Measurements from ENCODE around the gene CAPN15. TPM values are rescaled to one million over a fixed set of nuclear protein-coding genes. Genes with fewer than 3 reads are reported as not detected.

Gene CAPN15
- total RNA-seq, 4 donors from 2014 or later: 16.4 to 87.2 (median 22.0) TPM

DNA sequence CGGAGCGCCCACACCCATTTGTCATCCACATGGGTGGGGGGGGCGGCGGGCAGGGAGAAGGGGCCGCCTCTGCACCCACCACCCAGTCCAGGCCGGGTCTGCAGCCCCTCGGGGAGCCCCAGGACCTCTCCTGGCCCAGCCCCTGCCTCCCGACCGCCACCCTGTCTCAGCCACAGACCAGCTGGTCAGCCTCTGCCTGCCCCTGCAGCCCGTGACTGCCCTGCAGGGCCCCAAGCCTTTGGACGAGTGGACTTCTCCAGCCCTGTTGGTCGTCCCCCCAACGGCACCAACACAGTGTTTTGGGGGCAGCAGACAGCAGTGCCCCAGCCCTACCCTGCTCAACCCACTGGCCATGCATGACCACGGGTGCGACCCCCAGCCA lies 33.9 kb downstream of the CAPN15 start:
- ATAC-seq (ENCODE audit: low FRiP score) (no peak), DNase-seq (ENCODE audit: low spot score) (no peak)
- TF ChIP-seq, protein P1, sequence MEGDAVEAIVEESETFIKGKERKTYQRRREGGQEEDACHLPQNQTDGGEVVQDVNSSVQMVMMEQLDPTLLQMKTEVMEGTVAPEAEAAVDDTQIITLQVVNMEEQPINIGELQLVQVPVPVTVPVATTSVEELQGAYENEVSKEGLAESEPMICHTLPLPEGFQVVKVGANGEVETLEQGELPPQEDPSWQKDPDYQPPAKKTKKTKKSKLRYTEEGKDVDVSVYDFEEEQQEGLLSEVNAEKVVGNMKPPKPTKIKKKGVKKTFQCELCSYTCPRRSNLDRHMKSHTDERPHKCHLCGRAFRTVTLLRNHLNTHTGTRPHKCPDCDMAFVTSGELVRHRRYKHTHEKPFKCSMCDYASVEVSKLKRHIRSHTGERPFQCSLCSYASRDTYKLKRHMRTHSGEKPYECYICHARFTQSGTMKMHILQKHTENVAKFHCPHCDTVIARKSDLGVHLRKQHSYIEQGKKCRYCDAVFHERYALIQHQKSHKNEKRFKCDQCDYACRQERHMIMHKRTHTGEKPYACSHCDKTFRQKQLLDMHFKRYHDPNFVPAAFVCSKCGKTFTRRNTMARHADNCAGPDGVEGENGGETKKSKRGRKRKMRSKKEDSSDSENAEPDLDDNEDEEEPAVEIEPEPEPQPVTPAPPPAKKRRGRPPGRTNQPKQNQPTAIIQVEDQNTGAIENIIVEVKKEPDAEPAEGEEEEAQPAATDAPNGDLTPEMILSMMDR (IDR thresholded peaks at IDR 0.05): no peak

DNA sequence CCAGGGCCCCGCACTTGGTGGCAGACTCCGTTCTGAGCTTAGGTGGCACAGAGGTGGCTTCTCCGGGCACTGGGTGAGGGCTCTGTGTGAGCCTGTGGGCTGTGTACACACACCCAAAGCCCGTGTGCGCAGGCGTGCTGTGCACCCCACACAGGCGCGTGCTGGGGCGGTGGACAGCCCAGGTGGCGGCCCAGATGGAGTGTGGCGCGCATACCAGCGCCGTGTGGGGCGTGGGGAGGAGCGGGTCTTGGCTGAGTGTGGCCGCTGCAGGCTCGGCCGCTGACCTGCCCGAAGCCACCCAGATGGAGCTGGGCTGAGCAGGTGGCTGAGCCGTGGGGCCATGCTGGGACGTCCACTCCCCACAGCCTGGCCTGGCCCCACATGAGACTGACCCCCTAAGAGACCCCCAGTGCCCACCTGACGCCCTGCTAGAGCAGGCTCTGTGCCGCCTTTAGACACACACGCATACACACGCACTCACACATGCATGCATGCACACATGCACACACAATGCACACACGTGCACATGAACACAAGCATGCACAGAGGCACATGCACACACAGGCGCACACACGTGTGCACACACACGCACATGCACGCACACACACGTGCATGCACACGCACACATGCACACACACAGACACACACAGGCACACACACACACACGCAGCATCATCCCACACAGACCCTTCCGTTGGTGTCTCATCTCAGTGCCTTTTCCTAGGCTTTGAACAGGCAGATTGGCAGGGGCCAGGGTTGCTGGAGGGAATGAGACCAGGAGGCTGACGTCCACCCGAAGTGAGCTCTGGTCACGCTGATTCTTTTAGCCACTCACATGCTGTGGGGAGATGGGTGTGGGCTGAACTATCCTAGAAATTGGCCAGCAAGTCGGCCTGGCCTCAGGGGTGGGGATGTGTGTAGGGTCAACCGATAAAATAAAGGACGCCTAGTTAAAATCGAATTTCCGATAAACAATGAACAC lies 34.7 kb downstream of the CAPN15 start:
- ATAC-seq (ENCODE audit: low FRiP score) (no peak), DNase-seq (ENCODE audit: low spot score) (no peak)
- TF ChIP-seq, protein P1 (IDR thresholded peaks at IDR 0.05): no peak

DNA sequence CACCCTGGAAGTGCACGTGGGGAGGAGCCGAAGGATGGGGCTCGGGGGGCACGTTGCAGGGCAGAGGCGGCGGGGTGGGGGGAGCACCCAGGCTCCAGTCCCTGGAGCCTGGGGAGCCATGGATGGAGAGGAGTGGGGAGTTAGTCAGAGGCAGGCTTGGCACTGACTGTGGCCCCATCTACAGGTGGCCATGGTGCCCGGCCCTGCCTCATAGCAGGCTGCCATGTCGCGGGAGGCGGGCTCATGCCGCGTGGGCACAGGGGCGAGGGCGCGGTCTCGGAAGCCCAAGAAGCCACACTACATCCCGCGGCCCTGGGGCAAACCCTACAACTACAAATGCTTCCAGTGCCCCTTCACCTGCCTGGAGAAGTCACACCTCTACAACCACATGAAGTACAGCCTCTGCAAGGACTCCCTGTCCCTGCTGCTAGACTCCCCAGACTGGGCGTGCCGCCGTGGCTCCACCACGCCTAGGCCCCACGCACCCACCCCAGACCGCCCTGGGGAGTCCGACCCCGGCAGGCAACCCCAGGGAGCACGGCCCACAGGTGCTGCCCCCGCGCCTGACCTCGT lies 35.6 kb downstream of the CAPN15 start:
- ATAC-seq (ENCODE audit: low FRiP score) (no peak), DNase-seq (ENCODE audit: low spot score) (no peak)
- TF ChIP-seq, protein P1 (IDR thresholded peaks at IDR 0.05): no peak

DNA sequence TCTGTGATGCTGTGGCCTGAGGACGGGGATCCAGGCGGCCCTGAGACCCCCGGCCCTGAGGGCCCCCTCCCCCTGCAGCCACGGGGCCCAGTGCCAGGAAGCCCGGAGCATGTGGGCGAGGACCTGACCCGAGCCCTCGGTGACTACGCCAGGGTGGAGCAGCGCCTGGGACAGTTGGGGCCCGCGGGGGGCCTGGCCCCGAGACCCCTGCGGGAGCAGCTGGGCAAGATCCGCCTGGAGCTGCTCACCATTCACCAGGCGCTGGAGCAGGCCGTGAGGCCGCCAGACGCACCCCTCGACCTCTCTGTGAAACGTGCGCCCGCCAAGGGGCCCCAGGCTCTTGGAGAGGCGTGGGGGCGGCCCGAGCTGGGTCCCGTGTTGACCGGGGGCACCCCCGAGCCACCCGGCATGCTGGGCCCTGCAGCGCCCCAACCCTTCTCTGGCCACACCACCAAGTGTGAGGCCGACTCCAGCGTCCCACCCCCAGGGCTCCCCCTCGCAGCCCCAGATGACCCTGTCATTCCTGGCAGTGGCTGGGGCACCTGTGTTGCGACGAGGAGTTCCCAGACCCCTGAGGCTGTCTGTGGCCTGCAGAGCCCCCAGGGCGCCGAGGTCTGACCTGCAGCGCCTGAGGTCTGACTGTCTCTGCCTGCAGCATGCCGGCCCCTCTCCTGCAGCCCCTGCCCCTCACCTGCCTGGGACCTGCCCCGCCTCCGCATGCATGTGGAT lies 37.3 kb downstream of the CAPN15 start:
- ATAC-seq (ENCODE audit: low FRiP score) (no peak), DNase-seq (ENCODE audit: low spot score) (no peak)
- TF ChIP-seq, protein P1 (IDR thresholded peaks at IDR 0.05): no peak

DNA sequence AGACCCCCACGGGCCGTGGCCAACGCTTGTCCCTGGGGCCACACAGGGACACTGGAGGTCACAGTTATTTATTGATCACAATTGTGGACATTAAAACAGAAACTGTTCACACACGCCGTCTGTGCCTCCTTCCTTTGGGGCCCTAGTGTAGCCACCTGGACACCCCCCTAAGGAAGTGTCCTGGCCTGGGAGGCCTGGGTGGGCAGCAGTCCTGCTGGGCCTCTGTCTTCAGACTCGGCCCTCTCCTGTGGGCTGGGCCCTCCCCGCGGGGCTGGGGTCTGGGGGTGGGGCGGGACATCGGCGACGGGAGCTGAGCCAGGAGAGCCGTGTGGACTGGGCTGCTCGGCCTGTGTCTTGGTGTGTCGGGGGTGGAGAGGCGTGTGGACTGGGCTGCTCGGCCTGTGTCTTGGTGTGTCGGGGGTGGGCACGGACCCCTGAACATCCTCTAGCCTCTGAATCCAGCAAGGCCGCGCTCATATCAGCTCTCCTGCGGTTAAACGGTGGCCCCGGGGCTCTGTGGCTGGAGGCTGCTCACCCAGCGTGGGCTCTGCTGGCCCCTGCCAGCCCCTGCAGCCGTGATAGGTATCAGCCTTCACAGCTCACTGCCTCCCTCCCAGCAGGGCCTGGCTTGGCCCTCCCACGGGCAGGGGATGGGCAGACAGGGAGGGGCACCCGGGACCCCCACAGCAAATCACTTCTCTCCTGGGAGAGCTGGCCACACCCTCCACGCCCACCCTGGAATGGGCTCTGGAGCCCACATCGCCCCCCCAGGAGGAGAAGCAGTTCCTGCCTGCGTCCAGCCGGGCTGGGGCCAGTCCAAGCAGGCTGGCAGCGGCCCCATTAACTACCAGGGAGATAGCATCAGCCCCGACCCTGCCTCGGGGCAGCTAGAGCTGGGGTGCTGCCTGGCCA lies 38.2 kb downstream of the CAPN15 start:
- DNase-seq (ENCODE audit: low spot score) (no peak), ATAC-seq (ENCODE audit: low FRiP score) (no peak)
- TF ChIP-seq, protein P1 (IDR thresholded peaks at IDR 0.05): no peak
